Left ventricle myocardium inferior (tissue), 1 donor: ENCODE measurements around the gene LINC01488. TPM values are rescaled to one million over a fixed set of nuclear protein-coding genes. Genes with fewer than 3 reads are reported as not detected.

Source experiments
- DNase-seq: peaks from one replicate; pipeline ENCODE4 v3.0.0-alpha.2; 2020
- H3K27ac ChIP-seq: fragments of 200-600 bp; replicated peaks from 2 replicates; pipeline ENCODE4 v1.8.0; 2021
- H3K27me3 ChIP-seq: fragments of 200-600 bp; 2 replicates; pipeline ENCODE4 v1.8.0; 2021; ENCODE audit warnings: low read depth
- H3K36me3 ChIP-seq: fragments of 200-600 bp; 2 replicates; pipeline ENCODE4 v1.8.0; 2021
- H3K4me1 ChIP-seq: fragments of 200-600 bp; 2 replicates; pipeline ENCODE4 v1.8.0; 2021
- H3K4me3 ChIP-seq: fragments of 200-600 bp; 2 replicates; pipeline ENCODE4 v1.8.0; 2021; ENCODE audit warnings: mild to moderate bottlenecking, moderate library complexity
- H3K9me3 ChIP-seq: fragments of 200-600 bp; replicated peaks from 2 replicates; pipeline ENCODE4 v1.8.0; 2021
- CTCF ChIP-seq: fragments of 200-600 bp; IDR thresholded peaks from 2 replicates; pipeline ENCODE4 v1.8.0; 2021; ENCODE audit warnings: antibody characterized with exemption, mild to moderate bottlenecking, borderline replicate concordance
- intact Hi-C: fragments of 100-400 bp; cut with micrococcal nuclease; formaldehyde crosslinking; loops from one replicate; pipeline ENCODE4 v1.11.0; 2022
- total RNA-seq: library from RNA; stranded (reverse); fragmentation: NEBNext Ultra II Directional; extraction: Animal tissue kit (Norgen Biotek cat#: 25700); gene quantifications from one replicate; pipeline ENCODE4 v1.2.1, GENCODE V29; 2021
- donor health status: DM: no; HTN: yes; CAD: no; lungs with severe emphysema.

Gene LINC01488
- total RNA-seq, 1 donor from 2014 or later = 0.38 TPM

GRCh38 chr11:69443968-69444364 lies 37.5 kb upstream of the LINC01488 start:
- DNase-seq = no peak
- H3K27me3 ChIP-seq = no peaks in the 10 kb centered on the region
- H3K36me3 ChIP-seq = no peaks in the 10 kb centered on the region
- no peak for TF ChIP-seq CTCF
- H3K9me3 ChIP-seq = no peaks in the 10 kb centered on the region
- peak overlapping the region; percentile 96 for H3K27ac ChIP-seq
- intact Hi-C loops = loop anchor here (10.0 kb wide), 1 partner anchor 149 kb away; the partner anchor contains the start of gene MYEOV
- peak overlapping the region; percentile 65 for H3K4me3 ChIP-seq
- H3K4me1 ChIP-seq = peaks cover 52% of the 10 kb centered on the region

DNA sequence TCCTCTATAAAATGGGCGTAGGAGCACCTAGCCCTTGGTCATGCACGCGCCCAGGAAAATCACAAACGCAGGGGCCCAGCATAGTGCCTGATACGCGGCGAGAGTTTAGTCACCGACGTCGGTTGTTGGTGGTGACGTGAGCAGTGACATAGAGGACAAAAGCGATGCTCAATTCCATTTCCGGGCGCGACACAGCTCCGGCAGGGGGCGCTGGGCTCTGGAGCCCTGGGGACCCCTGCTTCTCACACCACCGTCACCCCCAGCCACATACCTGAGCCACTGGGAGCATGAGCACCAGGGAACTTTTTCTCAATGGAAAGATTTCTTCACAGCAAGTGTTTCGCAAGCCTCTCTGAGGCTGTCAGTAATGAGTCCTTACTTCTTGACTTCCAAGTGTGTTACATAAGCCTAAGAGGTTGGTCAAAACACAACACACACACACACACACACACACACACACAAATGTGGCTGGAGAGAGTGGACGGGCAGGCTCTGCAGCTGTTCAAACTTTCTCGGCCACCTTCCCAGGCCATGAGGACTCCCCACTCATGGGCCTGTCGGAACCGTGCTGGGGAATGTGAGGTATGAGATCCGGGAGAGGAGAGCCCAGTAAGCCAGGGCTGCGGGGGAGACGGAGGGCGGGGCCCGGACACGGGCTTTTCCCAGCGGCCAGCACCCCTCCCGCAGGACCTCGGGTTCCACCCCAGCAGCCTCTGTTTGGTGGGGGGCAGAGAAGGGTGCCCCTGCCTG lies 36.9 kb upstream of the LINC01488 start:
- intact Hi-C loops = loop anchor here (10.0 kb wide), 1 partner anchor 150 kb away; the partner anchor contains the start of gene MYEOV
- H3K36me3 ChIP-seq = no peaks in the 10 kb centered on the region
- no peaks in the 10 kb centered on the region for H3K27me3 ChIP-seq
- H3K27ac ChIP-seq = peak overlapping the region; percentile 96
- TF ChIP-seq CTCF = peak; percentile 59
- H3K4me3 ChIP-seq = peak overlapping the region; percentile 65
- DNase-seq = peak; percentile 70
- H3K9me3 ChIP-seq = no peaks in the 10 kb centered on the region
- H3K4me1 ChIP-seq = peaks cover 57% of the 10 kb centered on the region

- Histone ChIP-seq H3K27me3 (no peaks in the 10 kb centered on the region), H3K9me3 (no peaks in the 10 kb centered on the region), H3K4me3 (peak overlapping the region; percentile 65), H3K27ac (peak overlapping the region; percentile 96), H3K4me1 (peaks cover 63% of the 10 kb centered on the region), H3K36me3 (no peaks in the 10 kb centered on the region)
- intact Hi-C loops = loop anchor here (10.0 kb wide), 1 partner anchor 150 kb away; the partner anchor contains the start of gene MYEOV
- no peak for DNase-seq
- TF ChIP-seq CTCF = no peak
Measured at GRCh38 chr11:69445131-69445470, 36.4 kb upstream of the LINC01488 start.

GRCh38 chr11:69446108-69446507 lies 35.4 kb upstream of the LINC01488 start:
- no peaks in the 10 kb centered on the region for H3K36me3 ChIP-seq
- H3K27ac ChIP-seq = peak overlapping the region; percentile 96
- peaks cover 70% of the 10 kb centered on the region for H3K4me1 ChIP-seq
- no peak overlapping the region for H3K4me3 ChIP-seq
- H3K9me3 ChIP-seq = no peaks in the 10 kb centered on the region
- no peak for DNase-seq
- intact Hi-C loops = loop anchor here (10.0 kb wide), 1 partner anchor 151 kb away; the partner anchor contains the start of gene MYEOV
- TF ChIP-seq CTCF = no peak
- H3K27me3 ChIP-seq = no peaks in the 10 kb centered on the region

- Histone ChIP-seq H3K4me3 (no peak overlapping the region), H3K9me3 (no peaks in the 10 kb centered on the region), H3K27me3 (no peaks in the 10 kb centered on the region), H3K4me1 (peaks cover 64% of the 10 kb centered on the region), H3K27ac (no peak overlapping the region), H3K36me3 (no peaks in the 10 kb centered on the region)
- peak; percentile 8 for DNase-seq
- intact Hi-C loops = loop anchor here (10.0 kb wide), 1 partner anchor 153 kb away; the partner anchor contains the start of gene MYEOV
- no peak for TF ChIP-seq CTCF
Measured at GRCh38 chr11:69447786-69448185, 33.7 kb upstream of the LINC01488 start.
